Right renal pelvis (tissue), 4 donors: Measurements from ENCODE around the gene SPEM2. TPM values are rescaled to one million over a fixed set of nuclear protein-coding genes. Genes with fewer than 3 reads are reported as not detected.
A peak's percentile ranks its signal among the peaks of the same experiment; 100 is the strongest.

Experiments used
- DNase-seq, 4 donors: peaks; one replicate each; pipeline ENCODE4 v3.0.0-alpha.2; 2013; ENCODE audit warnings: low read depth in 4 of 4, low spot score in 3 of 4, missing footprints in 1 of 4
- polyA plus RNA-seq, 4 donors: library from polyadenylated mRNA; unstranded; fragments of 120-200 nt; gene quantifications; one replicate each; pipeline ENCODE4 v1.2.1, GENCODE V29; 2013; ENCODE audit not compliant: insufficient read length in 4 of 4

The SPEM2 gene
- polyA plus RNA-seq, 4 donors = 0.12 TPM; not detected in 2

DNA sequence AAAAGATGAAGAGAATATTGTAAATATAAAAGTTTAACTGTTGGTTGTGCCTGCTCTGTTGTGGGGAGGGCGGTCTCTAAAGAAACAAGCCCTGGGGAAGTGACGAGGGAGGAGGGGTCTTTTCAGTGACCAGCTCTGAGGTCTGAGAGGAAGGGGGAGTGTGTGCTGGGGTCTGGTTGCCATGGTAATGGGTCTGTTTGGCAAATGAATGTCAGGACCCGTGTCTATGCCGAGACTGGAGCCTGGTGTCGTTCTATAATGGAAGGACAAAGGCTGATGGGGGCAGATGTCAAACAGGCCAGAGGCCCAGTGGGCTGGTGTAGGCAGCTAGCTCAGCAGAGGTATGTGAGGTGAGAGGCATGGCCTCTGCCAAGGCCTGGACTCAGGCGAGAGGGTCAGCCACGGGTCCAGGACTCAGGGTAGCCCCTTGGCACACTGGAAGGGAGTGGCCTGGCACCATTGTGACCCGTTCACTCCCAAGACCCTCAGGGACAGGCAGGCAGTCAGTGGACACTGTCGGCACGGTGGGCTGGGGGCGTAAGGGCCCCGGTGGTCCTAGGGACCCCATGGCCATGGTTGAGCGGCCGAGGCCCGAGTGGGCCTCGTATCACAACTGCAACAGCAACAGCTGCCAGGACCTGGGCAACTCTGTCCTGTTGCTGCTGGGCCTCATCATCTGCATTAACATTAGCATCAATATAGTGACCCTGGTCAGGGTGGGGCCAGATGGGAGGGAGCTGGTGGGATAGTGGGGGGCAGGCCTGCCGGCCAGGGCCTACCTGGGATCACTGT lies 5.4 kb upstream of the SPEM2 start, which contains the start of gene SPEM1:
Gene SPEM1, plus strand, starts transcription at position 506 of the 792 bp plus-strand sequence. Its CDS starts 61 bp downstream, at position 567.
- peak in 1 of 4 donors; percentile 47 for DNase-seq

DNA sequence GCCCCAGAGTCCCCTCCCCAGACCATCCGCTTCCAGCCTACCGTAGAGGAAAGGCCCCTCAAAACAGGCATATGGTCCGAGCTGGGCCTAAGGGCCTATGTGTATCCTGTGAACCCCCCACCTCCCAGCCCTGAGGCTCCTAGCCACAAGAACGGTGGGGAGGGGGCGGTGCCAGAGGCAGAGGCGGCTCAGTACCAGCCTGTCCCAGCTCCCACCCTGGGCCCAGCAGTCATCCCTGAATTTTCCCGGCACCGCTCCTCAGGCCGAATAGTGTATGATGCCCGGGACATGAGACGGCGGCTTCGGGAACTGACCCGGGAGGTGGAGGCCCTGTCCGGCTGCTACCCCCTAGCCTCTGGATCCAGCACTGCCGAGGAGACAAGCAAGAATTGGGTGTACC lies 4.2 kb upstream of the SPEM2 start:
- DNase-seq = no peak

DNA sequence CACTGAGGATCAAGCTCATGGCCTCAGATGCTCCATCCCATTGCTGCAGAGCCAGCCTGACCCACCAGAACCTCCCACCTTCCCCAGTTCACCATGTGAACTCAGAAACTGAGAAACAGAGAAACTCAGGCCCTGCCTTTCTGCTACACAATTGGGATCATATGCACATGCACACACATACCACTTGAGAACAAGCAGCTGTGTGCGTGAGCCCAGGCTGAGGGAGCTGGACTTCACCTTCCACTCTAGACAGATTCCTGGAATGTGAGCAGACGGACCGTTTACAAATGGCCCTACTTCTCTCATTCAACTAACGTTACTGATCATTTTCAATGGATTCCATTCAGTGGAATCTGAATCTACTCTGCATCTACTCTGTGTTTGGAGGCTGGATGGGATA lies 1.7 kb upstream of the SPEM2 start:
- no peak for DNase-seq

DNA sequence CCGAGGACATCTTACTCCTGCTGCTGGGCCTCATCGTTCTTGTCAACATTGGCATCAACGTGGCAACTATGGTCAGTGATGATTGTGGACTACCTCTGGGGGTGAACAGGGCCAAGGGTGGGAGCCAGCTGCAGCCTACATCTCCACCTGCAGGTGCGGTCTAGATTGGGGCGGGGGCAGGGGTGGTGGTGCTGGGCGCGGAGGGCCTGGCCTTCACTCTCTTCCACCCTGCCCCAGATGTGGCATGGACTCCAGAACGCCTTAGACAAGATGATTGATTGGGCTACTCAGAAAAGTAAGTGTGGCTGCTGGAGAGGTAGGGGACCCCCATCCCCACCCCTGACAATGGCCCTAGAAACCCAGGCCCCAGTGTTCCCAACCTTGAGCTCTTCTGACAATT lies 340 bp downstream of the SPEM2 start:
- DNase-seq = no peak

DNA sequence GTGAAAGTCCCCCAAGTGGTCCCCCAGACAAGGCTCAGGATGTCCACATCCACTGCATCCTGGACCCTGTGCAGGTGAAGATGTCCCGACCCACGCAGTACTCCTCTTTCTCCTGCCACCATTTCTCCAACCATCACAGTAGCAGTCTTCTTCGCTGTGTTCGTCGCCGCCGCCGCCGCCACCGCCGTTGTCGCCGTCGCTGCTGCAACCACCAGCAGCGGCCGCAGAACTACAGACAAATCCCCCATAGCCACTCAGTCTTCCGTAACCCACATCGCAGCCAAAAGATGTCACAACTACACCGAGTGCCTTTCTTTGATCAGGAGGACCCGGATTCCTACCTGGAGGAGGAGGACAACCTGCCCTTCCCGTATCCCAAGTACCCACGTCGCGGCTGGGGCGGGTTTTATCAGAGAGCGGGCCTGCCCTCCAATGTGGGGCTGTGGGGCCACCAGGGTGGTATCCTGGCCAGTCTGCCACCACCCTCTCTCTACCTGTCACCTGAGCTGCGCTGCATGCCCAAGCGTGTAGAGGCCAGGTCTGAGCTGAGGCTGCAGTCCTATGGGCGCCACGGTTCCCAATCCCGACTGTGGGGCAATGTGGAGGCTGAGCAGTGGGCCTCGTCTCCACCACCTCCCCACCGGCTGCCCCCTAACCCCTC lies 917 bp downstream of the SPEM2 start:
- no peak for DNase-seq

DNA sequence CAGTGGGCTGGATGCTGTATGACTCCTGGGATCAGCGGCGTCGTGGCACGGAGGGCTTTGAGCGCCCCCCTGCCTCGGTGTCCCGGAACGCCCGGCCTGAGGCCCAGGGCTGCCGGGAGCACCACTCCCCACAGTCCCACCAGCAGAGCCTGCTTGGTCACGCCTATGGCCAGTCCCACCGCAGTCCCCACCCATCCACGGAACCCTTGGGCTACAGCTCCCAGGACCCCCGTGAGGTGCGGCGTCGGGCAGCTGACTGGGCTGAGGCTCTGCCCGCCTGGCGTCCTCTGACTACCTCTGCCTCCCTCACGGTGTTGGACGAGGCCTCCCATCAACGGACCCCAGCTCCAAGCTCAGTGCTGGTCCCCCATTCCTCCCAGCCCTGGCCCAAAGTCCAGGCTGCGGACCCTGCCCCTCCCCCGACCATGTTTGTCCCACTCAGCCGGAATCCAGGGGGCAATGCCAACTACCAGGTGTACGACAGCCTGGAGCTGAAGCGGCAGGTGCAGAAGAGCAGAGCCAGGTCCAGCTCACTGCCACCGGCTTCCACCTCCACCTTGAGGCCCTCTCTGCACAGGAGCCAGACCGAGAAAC lies 1.6 kb downstream of the SPEM2 start:
- no peak for DNase-seq

DNA sequence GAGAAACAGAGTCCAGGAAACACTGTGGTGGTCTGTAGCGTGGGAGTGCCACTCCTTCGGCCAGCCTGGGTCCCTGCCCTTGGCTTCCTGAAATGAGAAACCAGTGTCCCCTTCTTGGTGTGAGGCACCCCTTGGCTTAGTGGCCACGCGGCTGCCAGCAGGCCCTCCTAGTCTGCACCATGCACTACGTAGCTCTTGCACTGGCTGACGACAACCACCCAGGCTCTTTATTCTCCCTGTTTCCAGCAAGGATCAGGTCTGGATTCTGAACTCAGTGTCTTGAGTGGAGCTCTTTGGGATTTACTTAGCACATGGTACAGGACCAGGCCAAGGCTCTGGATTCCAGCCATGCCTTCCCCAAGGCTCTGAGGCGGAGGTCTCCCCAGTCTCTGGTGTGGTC lies 2.1 kb downstream of the SPEM2 start:
- no peak for DNase-seq

DNA sequence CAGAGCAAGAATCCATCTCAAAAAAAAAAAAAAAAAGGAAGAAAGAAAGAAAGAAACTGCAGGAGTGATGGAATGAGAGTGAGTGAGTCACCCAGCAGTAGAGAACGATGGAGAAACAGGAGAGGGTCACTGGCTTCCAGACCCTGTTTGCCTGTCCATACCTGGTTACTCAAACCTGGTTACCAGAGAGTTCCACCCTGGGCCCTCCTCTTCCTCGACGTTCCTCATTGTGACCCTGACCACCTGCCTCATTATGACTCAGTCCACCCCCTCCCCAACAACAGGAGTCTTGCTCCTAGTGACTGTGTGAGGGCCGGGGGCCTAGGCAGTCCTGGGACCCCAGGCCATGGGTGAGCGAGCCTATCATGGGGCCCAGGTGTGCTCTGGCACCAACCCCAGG lies 3.1 kb downstream of the SPEM2 start, which contains the start of gene SPEM3:
Gene SPEM3, plus strand, starts transcription at position 301 of the 400 bp plus-strand sequence. Its CDS starts 46 bp downstream, at position 347.
- DNase-seq = no peak

DNA sequence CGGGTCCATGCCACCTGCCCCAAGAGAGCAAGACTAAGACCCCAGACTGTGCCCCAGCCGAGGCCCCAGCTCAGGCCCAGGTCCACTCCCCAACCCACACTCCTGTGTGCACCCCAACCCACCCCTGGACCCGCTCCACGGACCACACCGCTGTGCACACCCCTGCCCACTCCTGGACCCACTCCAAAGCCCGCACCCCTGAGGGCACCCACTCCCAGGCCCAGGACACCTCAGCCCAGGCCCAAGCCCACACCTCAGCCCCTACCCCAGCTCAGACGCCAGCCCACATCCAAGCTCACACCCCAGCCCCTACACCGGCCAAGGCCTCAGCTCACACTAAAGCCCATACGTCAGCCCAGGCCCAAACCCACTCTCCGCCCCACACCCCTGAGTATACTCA lies 4.3 kb downstream of the SPEM2 start:
- no peak for DNase-seq

DNA sequence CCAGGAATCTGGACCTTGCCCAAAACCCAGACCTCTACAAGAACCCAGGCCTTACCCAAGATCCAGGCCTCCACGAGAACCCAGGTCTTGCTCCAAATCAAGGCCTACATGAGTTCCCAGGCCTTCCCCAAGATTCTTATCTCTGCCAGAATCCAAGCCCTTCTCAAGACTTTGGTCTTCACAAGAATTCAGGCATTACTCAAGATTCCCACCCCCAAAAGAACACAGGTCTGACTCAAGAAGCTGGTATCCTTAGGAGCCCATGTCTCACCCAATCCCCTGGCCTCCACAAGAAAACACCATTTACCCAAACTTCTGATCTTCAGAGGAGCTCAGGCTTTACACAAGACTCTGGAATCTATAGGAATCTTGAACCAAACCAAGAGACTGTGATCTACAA lies 5.8 kb downstream of the SPEM2 start:
- no peak for DNase-seq

DNA sequence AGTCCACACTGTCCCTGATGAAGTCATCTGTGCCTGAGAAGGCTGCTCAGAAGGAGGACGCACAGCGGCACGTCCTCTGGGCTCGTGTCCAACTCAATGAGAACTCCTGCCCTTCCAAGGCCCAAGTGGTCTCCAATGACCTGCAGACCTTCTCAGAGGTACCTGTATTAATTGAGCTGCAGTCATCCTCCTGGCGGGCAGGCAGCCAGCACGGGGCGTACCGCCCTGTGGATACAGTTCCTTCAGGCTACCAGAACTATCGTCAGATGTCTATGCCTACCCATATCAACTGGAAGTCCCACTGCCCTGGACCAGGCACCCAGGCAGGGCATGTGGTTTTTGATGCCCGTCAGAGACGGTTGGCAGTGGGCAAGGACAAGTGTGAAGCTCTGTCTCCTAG lies 6.9 kb downstream of the SPEM2 start:
- DNase-seq = no peak

DNA sequence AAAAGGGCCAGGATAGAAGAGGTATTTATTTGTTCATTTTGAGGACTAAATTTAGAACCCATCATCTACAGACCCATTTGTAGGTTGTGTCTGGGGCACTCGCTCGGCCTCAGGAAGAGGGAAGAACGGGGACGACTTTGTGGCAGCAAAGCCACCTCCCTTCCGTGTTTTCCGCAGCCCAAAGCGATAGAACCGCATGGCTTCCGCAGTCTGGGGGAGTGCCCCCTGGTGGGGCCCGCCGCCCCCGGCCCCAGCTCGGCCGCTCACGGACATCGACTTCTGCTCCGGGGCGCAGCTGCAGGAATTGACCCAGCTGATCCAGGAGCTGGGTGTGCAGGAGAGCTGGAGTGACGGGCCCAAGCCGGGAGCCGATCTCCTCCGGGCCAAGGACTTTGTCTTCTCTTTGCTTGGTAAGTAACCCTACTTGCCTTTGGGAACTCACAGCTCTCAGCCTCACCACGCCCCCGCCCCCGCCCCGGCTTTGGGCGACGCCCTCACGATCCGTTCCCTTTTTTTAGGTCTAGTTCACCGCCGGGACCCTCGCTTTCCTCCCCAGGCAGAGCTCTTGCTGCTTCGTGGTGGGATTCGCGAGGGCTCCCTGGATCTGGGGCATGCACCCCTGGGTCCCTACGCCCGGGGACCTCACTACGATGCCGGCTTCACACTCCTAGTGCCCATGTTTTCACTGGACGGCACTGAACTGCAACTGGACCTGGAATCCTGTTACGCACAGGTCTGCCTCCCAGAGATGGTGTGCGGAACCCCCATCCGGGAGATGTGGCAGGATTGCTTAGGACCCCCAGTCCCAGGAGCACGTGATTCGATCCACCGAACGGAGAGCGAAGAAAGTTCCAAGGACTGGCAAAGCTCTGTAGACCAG lies 10.5 kb downstream of the SPEM2 start:
- DNase-seq = no peak

DNA sequence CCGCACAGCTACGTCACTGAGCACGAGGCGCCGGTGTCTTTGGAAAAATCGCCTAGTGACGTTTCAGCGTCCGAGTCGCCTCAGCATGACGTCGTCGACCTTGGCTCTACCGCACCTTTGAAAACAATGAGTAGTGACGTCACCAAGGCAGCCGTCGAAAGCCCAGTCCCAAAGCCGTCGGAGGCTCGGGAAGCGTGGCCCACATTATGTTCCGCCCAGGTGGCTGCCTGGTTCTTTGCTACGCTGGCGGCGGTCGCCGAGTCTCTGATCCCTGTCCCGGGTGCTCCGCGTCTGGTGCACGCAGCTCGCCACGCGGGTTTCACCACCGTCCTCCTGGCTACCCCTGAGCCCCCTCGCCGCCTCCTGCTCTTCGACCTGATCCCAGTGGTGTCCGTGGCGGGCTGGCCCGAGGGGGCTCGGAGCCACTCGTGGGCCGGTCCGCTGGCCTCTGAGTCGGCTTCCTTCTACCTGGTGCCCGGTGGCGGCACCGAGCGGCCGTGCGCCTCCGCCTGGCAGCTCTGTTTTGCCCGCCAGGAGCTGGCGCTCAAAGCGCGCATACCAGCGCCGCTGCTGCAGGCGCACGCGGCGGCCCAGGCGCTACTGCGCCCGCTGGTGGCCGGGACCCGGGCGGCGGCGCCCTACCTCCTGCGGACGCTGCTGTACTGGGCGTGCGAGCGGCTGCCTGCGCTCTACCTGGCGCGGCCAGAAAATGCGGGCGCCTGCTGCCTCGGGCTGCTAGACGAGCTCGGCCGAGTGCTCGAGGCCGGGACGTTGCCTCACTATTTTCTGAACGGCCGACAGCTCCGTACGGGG lies 11.3 kb downstream of the SPEM2 start:
- peak in 2 of 4 donors; percentile 67 to 80 for DNase-seq

DNA sequence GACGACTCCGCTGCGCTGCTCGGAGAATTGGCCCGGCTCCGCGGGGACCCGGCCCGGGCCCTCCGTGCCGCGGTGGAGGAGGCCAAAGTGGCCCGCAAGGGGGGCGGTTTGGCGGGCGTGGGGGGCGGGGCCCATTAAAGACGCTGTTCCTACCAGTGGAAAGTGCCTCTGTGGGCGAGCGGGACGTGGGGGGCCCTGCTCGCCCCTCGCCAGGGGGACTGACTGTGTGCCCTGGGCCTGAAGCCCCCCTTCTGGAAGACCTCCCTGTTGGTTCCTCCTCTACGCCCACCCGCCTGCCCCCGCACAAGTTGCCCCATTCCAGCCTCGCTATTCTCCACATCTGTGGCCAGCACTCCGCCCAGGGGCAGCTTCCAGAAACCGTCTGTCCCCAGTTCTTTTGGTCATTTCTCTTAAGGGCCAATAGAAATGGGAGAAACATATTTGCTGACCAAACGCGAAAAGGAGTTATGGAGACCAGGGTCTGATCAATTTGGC lies 12.0 kb downstream of the SPEM2 start:
- no peak for DNase-seq

DNA sequence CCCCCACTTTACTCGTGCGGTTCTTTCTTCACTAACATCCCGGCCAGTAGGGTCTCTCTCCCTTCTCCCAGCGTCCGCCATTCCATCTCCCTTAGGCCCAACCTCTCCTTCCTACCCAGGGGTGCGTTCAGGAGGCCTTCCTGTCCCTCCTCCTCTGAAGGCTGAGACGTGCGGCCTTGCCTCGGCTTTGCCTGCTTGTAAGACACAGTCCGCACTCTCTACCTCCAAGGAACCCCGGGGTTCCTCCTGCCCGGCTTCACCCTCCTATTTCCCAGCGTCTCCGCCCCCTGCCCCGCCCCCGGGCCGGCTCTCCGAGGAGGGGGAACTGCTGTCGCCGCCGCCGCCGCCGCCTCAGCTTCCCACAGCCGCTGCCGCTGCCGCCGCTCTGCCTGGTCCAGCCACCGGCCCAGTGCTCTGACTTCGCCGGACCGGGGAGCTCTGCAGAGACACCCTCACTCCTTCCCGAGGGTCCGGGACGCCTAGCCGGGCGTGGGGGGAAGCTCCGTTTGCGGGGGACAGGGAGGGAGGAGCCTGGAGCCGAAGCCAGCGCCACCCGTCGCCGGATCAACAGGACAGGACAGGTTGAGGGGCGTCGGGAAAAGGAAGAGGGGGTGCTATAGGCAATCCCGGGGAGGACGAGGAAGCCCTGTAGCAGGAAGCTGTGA lies 12.7 kb downstream of the SPEM2 start:
- DNase-seq = no peak

DNA sequence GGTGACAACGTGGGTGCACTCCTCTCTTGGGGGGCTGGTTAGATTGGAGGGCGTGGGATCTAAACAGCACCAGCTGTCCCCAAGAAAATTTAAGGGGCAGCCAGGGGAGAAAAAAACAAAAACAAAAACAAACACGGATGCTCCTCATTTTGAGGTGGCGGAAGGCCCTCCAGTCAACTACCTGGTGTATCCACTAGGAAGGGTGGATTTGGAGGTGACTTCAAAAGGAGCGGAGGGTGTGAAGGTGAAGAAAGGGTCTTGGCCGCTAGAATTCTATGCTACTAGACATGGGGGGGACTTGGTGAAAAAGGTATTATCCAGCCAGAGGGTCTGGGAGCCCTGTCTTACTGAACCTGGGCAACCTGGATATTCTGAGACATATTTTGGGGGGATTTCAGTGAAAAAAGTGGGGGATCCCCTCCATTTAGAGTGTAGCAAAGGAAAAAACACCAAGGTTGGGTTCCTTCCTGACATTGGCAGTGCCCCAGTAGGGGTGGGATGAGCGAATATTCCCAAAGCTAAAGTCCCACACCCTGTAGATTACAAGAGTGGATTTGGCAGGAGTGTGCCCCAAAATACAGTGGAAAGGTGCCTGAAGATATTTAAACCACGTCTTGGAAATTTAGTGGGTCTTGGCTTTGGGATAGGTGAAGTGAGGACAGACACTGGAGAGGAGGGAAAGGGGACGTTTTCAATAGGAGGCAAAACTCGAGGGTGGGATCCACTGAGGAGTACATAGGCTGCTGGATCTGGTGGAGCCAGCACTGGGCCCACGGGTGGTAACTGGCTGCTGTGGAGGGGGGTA lies 13.4 kb downstream of the SPEM2 start:
- DNase-seq = no peak

DNA sequence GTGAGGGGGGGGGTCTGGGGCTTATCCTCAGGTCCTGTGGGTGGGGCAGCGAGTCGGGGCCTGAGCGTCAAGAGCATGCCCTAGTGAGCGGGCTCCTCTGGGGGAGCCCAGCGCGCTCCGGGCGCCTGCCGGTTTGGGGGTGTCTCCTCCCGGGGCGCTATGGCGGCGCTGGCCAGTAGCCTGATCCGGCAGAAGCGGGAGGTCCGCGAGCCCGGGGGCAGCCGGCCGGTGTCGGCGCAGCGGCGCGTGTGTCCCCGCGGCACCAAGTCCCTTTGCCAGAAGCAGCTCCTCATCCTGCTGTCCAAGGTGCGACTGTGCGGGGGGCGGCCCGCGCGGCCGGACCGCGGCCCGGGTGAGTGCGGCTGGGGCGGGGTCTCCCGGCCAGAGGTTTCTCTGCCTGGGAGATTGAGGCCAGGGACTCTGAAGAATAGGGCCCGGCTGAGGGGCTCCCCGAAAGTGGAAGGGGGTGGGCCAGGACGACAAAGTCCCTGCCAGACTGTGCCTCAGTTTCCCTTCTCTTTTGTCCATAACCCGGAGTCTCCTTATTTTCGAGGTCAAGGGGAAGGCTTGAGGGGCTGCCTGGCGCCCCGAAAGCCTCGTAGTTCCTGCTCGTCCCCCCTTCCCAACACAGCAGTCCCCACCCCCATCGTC lies 14.2 kb downstream of the SPEM2 start, which contains the start of gene FGF11:
Gene FGF11, plus strand, starts transcription at position 51 of the 651 bp plus-strand sequence. Its CDS starts 109 bp downstream, at position 160.
- DNase-seq = no peak
